Thyroid gland (tissue), 4 donors: Measurements from ENCODE around the gene P2RY2.

Source experiments
- CTCF ChIP-seq, 6 experiments: fragments of 200-600 bp in 3 of 6; fragments of 450-650 bp in 3 of 6; sonication (generic) in 3 of 6; IDR thresholded peaks; one replicate each; pipeline ENCODE4 v1.5.1; 2016 to 2019; ENCODE audit warnings: antibody characterized with exemption in 6 of 6, mild to moderate bottlenecking in 2 of 6, inconsistent platforms in 1 of 6, moderate library complexity in 1 of 6
- POLR2A ChIP-seq, 2 donors: fragments of 450-650 bp; IDR thresholded peaks; one replicate each; pipeline ENCODE4 v1.6.1; 2017; ENCODE audit warnings: antibody characterized with exemption in 2 of 2, mild to moderate bottlenecking in 2 of 2, moderate library complexity in 1 of 2

GRCh38 chr11:73171436-73172161 lies 46.5 kb upstream of the P2RY2 start:
- no peak for TF ChIP-seq CTCF (IDR thresholded peaks at IDR 0.05)
- TF ChIP-seq POLR2A (IDR thresholded peaks at IDR 0.05) = no peak
